HTR-8/SVneo (cell line): ENCODE results near the gene ARF3.

Experiments used
- DNase-seq: peaks from one replicate; pipeline ENCODE4 v3.0.0; 2011; ENCODE audit warnings: low spot score, mixed read lengths; ENCODE audit not compliant: insufficient read length
- FAIRE-seq: peaks from 2 replicates; lab custom pipeline; 2011; peaks lifted over from hg19 to GRCh38; lab: Jason Lieb, UNC

ARF3 gene

GRCh38 chr12:48982397-48983080, 25.3 kb upstream of the ARF3 start:
- FAIRE-seq = no peak
- no peak for DNase-seq

GRCh38 chr12:48981757-48982157, 24.5 kb upstream of the ARF3 start:
- no peak for DNase-seq
- FAIRE-seq = no peak

- DNase-seq (no peak), FAIRE-seq (no peak)
Measured at GRCh38 chr12:48980953-48981756, 23.9 kb upstream of the ARF3 start.

- DNase-seq = no peak
- FAIRE-seq = no peak
Measured at GRCh38 chr12:48980389-48980952, 23.2 kb upstream of the ARF3 start.

- DNase-seq (no peak), FAIRE-seq (no peak)
Measured at GRCh38 chr12:48979602-48980388, 22.5 kb upstream of the ARF3 start.

GRCh38 chr12:48978741-48979601, 21.7 kb upstream of the ARF3 start:
- FAIRE-seq = no peak
- no peak for DNase-seq

- FAIRE-seq (no peak), DNase-seq (no peak)
Measured at GRCh38 chr12:48978291-48978740, 21.0 kb upstream of the ARF3 start, which contains the start of gene WNT1. WNT1 (plus strand) TSS chr12:48978322; CDS start chr12:48978651, 329 bp downstream.

GRCh38 chr12:48977290-48978281, 20.3 kb upstream of the ARF3 start:
- DNase-seq (no peak), FAIRE-seq (peak; percentile 77)

GRCh38 chr12:48973941-48974673, 16.8 kb upstream of the ARF3 start:
- FAIRE-seq = no peak
- no peak for DNase-seq

GRCh38 chr12:48973531-48973930, 16.2 kb upstream of the ARF3 start:
- FAIRE-seq (no peak), DNase-seq (no peak)

GRCh38 chr12:48972952-48973483, 15.7 kb upstream of the ARF3 start:
- DNase-seq (no peak), FAIRE-seq (no peak)

GRCh38 chr12:48972213-48972951, 15.1 kb upstream of the ARF3 start:
- FAIRE-seq = no peak
- no peak for DNase-seq

GRCh38 chr12:48970702-48971334, 13.5 kb upstream of the ARF3 start:
- DNase-seq (no peak), FAIRE-seq (no peak)

GRCh38 chr12:48969833-48970701, 12.8 kb upstream of the ARF3 start:
- no peak for DNase-seq
- no peak for FAIRE-seq

GRCh38 chr12:48969160-48969771, 12.0 kb upstream of the ARF3 start:
- FAIRE-seq (no peak), DNase-seq (no peak)
